ENCODE measurements around the gene DCDC1. TPM values are rescaled to one million over a fixed set of nuclear protein-coding genes. Genes with fewer than 3 reads are reported as not detected.

Gene DCDC1
- polyA plus RNA-seq (ENCODE audit: low read depth in 6 of 6) = not detected

- ATAC-seq (ENCODE audit: low read depth in 2 of 2) = peak; percentile 92 to 94
- peaks cover 27 to 38% (median 32%) of the 10 kb centered on the region in 3 donors for H3K4me1 Mint-ChIP-seq
- peaks cover 11 to 19% (median 18%) of the 10 kb centered on the region in 3 donors for H3K27me3 Mint-ChIP-seq
- H3K4me3 Mint-ChIP-seq = peak within 1 kb of the TSS; percentile 87 to 99 (median 96)
- peak; percentile 89 for DNase-seq
- H3K27ac Mint-ChIP-seq = peak within 1 kb of the TSS; percentile 82 to 97 (median 93)
- peaks cover 0 to 4% (median 0%) of the 10 kb centered on the region in 7 donors for H3K9me3 Mint-ChIP-seq
- H3K36me3 Mint-ChIP-seq = peaks cover 0 to 8% of the 10 kb centered on the region in 2 donors
These were observed at the start of gene DCDC1, which contains the start of gene DNAJC24 for GRCh38 chr11:31369348-31370329. TSS of gene DCDC1 (minus strand) at chr11:31369739. CDS start at chr11:31328280, 41,459 bp downstream. TSS of gene DNAJC24 (plus strand) at chr11:31369860. CDS start at chr11:31370749, 889 bp downstream.

DNA sequence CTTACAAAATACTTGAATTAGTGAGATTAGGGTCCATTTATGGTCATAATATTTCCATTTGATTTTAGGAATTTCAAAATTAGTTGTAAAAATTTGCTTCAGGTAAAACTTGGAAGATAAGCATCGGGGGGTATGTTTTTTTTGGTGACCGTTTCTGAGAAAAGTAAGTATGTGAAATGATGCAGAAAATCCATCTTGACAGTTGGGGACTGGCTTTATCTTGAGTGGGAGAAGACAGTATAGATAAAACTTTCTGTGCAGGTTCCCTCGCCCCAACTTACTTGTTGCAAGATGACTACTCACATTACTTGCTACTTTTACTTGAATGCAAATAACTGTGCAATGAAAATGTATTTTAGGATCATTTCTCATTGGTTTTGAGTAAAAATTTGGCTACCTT, 49.6 kb upstream of the DCDC1 start:
- no peak for DNase-seq
- H3K4me3 Mint-ChIP-seq = no peak overlapping the region
- no peak overlapping the region for H3K27ac Mint-ChIP-seq
- H3K36me3 Mint-ChIP-seq = no peaks in the 10 kb centered on the region
- no peaks in the 10 kb centered on the region for H3K27me3 Mint-ChIP-seq
- H3K9me3 Mint-ChIP-seq = no peaks in the 10 kb centered on the region
- H3K4me1 Mint-ChIP-seq = no peaks in the 10 kb centered on the region
- no peak for ATAC-seq (ENCODE audit: low read depth in 2 of 2)

DNA sequence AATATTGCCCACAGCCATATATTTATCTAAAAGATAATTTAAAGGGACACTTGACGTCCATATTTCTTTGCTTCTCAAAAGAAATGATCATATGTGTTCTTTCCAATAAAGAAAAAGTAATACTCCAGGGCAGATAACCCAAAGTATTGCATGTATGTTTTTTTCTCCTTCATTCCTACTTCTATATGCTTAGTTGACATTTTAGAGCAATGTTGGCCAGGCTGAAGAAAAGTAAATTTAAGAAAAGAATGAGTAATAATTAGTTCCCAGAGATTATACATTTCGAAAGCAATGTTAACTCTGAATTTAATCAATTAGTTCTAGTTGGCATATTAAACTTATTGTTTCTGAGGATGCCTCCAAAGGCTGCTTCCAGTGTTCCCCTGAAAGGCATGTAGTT, 48.3 kb upstream of the DCDC1 start:
- H3K27ac Mint-ChIP-seq = no peak overlapping the region
- no peaks in the 10 kb centered on the region for H3K4me1 Mint-ChIP-seq
- no peaks in the 10 kb centered on the region for H3K9me3 Mint-ChIP-seq
- DNase-seq (no peak), ATAC-seq (ENCODE audit: low read depth in 2 of 2) (no peak)
- H3K27me3 Mint-ChIP-seq = no peaks in the 10 kb centered on the region
- no peak overlapping the region for H3K4me3 Mint-ChIP-seq
- no peaks in the 10 kb centered on the region for H3K36me3 Mint-ChIP-seq

DNA sequence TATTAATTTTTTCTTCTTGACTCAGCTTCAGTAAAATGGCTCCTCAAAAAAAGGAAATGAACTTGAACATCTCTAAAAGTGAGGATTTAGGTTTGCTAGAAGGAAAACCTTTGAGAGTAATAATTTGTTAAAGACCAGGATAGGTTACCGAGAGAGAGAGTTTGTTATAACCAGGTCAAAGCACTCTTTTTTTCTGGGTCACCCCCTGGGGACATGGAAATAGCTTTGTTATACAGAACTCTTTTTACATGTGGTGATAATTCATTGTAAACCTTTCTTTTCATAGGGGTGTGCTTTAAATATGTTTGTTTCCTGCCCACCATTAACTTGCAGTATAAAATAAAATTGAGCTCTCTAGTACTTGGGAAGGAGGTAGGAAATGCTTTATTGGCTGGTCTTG, 47.8 kb upstream of the DCDC1 start:
- DNase-seq (no peak), ATAC-seq (ENCODE audit: low read depth in 2 of 2) (no peak)
- Mint-ChIP-seq H3K27me3 (no peaks in the 10 kb centered on the region), H3K27ac (no peak overlapping the region), H3K36me3 (no peaks in the 10 kb centered on the region), H3K4me1 (no peaks in the 10 kb centered on the region), H3K4me3 (no peak overlapping the region), H3K9me3 (no peaks in the 10 kb centered on the region)

GRCh38 chr11:31415435-31415834, 45.9 kb upstream of the DCDC1 start:
- Mint-ChIP-seq H3K4me3 (no peak overlapping the region), H3K36me3 (peaks cover 8 to 11% of the 10 kb centered on the region in 2 donors), H3K27ac (no peak overlapping the region), H3K4me1 (no peaks in the 10 kb centered on the region), H3K9me3 (peaks cover 0 to 10% (median 0%) of the 10 kb centered on the region in 7 donors), H3K27me3 (no peaks in the 10 kb centered on the region)
- DNase-seq = no peak
- no peak for ATAC-seq (ENCODE audit: low read depth in 2 of 2)

DNA sequence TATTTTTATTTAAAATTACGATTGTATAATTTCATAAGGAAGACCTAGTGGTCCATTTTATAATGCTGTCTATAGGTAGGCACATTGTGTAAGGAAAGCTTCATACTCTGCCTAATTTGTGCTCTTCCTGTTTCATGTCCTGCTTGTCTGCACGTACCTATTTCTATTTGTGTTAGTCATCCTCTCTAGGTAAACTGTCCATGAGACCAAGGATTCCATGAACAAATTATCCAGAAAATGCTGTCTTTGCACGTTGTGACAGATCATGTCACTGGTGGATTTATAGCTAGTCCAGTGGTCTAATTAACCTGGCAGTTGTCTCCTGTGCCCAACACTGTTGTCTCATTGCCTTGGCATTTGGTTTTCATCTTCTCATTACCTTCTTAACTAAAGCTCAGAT, 44.8 kb upstream of the DCDC1 start:
- Mint-ChIP-seq H3K27ac (no peak overlapping the region), H3K4me3 (no peak overlapping the region), H3K4me1 (peaks cover 0 to under 1% (median 0%) of the 10 kb centered on the region in 3 donors), H3K27me3 (no peaks in the 10 kb centered on the region), H3K9me3 (peaks cover 0 to 10% (median 0%) of the 10 kb centered on the region in 7 donors), H3K36me3 (peaks cover 8 to 11% of the 10 kb centered on the region in 2 donors)
- ATAC-seq (ENCODE audit: low read depth in 2 of 2) = no peak
- no peak for DNase-seq

DNA sequence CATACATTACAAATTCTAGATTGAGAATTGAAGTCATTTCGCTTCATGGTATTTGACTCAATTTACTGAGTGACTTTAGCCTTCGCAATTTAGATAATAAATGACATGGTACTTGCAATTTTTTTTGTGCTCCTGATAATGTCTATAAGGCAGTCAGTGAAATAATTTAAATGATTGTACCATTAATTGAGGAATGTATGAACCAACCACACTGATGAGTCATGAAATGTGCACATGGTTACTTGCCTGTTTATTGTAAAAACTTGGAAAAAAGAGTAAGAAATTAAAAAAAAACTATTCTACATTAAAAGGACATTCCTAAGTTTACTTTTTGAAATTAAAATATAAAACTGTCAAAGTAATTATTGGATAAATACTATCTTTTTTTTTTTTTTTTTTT, 43.4 kb upstream of the DCDC1 start:
- H3K9me3 Mint-ChIP-seq = peaks cover 0 to 10% (median 0%) of the 10 kb centered on the region in 7 donors
- peaks cover 8 to 13% of the 10 kb centered on the region in 2 donors for H3K36me3 Mint-ChIP-seq
- no peaks in the 10 kb centered on the region for H3K27me3 Mint-ChIP-seq
- ATAC-seq (ENCODE audit: low read depth in 2 of 2) (no peak), DNase-seq (no peak)
- H3K4me3 Mint-ChIP-seq = no peak overlapping the region
- H3K27ac Mint-ChIP-seq = no peak overlapping the region
- H3K4me1 Mint-ChIP-seq = peaks cover 0 to 4% (median 0%) of the 10 kb centered on the region in 3 donors

DNA sequence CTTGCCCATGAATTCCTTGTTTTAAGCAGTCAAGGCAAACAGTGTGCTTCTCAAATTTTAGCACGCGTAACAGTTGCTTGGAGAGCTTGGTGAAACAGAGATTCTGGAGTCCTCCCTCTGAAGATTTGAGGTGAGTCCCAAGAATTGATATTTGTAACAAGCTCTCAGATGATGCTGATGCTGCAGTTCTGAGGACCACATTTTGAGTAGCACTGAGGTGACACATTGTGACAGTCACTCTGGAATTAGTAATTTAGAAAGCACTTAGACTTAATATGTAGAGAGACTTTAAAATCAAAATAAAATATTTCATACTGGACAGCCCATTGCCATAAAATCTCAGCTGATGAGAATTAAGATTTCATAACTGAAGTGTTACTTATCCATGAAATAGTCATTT, 38.7 kb upstream of the DCDC1 start:
- peaks cover 0 to 4% (median 0%) of the 10 kb centered on the region in 3 donors for H3K4me1 Mint-ChIP-seq
- DNase-seq = no peak
- H3K4me3 Mint-ChIP-seq = no peak overlapping the region
- ATAC-seq (ENCODE audit: low read depth in 2 of 2) = no peak
- H3K27me3 Mint-ChIP-seq = no peaks in the 10 kb centered on the region
- peaks cover 8 to 16% of the 10 kb centered on the region in 2 donors for H3K36me3 Mint-ChIP-seq
- no peak overlapping the region for H3K27ac Mint-ChIP-seq
- H3K9me3 Mint-ChIP-seq = peaks cover 0 to 10% (median 0%) of the 10 kb centered on the region in 7 donors

DNA sequence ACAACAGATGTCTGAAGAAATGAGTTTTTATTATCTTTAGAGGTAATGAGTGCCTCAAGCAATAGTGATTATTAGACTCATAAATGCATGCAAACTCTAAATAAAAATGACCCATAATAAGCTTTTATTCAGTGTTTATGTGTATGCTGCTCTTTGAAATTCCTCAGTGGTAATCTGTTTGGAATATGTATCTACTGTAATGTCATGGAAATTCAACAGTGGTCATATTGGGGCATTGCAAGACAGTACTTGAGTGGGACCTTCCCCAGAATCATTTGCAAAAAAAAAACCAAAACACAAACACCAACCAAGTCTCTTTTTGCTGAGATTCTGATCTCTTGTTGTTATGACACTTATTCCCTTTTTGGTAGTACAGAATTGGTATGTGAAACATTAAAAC, 35.1 kb upstream of the DCDC1 start:
- H3K27me3 Mint-ChIP-seq = no peaks in the 10 kb centered on the region
- peaks cover 6 to 16% of the 10 kb centered on the region in 2 donors for H3K36me3 Mint-ChIP-seq
- no peak overlapping the region for H3K27ac Mint-ChIP-seq
- no peak for ATAC-seq (ENCODE audit: low read depth in 2 of 2)
- peaks cover 0 to 6% (median 0%) of the 10 kb centered on the region in 7 donors for H3K9me3 Mint-ChIP-seq
- peaks cover 0 to 4% (median 0%) of the 10 kb centered on the region in 3 donors for H3K4me1 Mint-ChIP-seq
- no peak for DNase-seq
- H3K4me3 Mint-ChIP-seq = no peak overlapping the region

- peaks cover 6 to 18% of the 10 kb centered on the region in 2 donors for H3K36me3 Mint-ChIP-seq
- H3K4me1 Mint-ChIP-seq = peaks cover 0 to 4% (median 0%) of the 10 kb centered on the region in 3 donors
- H3K4me3 Mint-ChIP-seq = no peak overlapping the region
- H3K27me3 Mint-ChIP-seq = no peaks in the 10 kb centered on the region
- no peak overlapping the region for H3K27ac Mint-ChIP-seq
- ATAC-seq (ENCODE audit: low read depth in 2 of 2) (no peak), DNase-seq (no peak)
- peaks cover 0 to 10% (median 3%) of the 10 kb centered on the region in 7 donors for H3K9me3 Mint-ChIP-seq
These were observed 27.8 kb upstream of the DCDC1 start for GRCh38 chr11:31397239-31397834.

DNA sequence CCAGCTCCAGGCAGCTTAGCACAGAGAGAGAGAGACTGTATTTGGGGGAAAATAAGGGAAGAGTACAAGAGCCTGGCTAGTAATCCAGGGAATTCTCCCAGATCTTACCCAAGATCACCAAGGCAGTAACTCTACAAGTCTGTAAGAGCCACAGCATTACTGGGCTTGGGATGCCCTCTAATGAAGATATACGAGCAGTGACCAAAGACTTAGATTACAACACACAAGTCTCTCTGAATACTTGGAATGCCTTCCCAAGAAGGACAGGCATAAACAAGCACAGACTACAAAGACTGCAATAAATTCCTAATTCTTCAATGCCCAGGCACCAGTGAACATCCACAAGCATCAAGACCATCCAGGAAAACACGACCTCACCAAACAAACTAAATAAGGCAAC, 17.8 kb upstream of the DCDC1 start:
- no peaks in the 10 kb centered on the region for H3K27me3 Mint-ChIP-seq
- H3K9me3 Mint-ChIP-seq = peaks cover 0 to 6% (median 2%) of the 10 kb centered on the region in 7 donors
- DNase-seq (no peak), ATAC-seq (ENCODE audit: low read depth in 2 of 2) (no peak)
- H3K36me3 Mint-ChIP-seq = peaks cover 8 to 13% of the 10 kb centered on the region in 2 donors
- peak overlapping the region in 1 of 6 donors; percentile 0 for H3K27ac Mint-ChIP-seq
- peaks cover 0 to 14% (median 9%) of the 10 kb centered on the region in 3 donors for H3K4me1 Mint-ChIP-seq
- H3K4me3 Mint-ChIP-seq = peak overlapping the region in 1 of 8 donors; percentile 18

GRCh38 chr11:31383116-31383515, 13.6 kb upstream of the DCDC1 start:
- H3K4me3 Mint-ChIP-seq = no peak overlapping the region
- ATAC-seq (ENCODE audit: low read depth in 2 of 2) (no peak), DNase-seq (no peak)
- no peaks in the 10 kb centered on the region for H3K9me3 Mint-ChIP-seq
- peaks cover 8 to 9% of the 10 kb centered on the region in 2 donors for H3K36me3 Mint-ChIP-seq
- H3K4me1 Mint-ChIP-seq = peaks cover 0 to 14% (median 9%) of the 10 kb centered on the region in 3 donors
- no peaks in the 10 kb centered on the region for H3K27me3 Mint-ChIP-seq
- no peak overlapping the region for H3K27ac Mint-ChIP-seq

- peak overlapping the region in 1 of 6 donors; percentile 43 for H3K27ac Mint-ChIP-seq
- peaks cover 8 to 15% of the 10 kb centered on the region in 2 donors for H3K36me3 Mint-ChIP-seq
- no peak for DNase-seq
- H3K9me3 Mint-ChIP-seq = no peaks in the 10 kb centered on the region
- H3K4me1 Mint-ChIP-seq = peaks cover 3 to 19% (median 14%) of the 10 kb centered on the region in 3 donors
- ATAC-seq (ENCODE audit: low read depth in 2 of 2) = no peak
- H3K27me3 Mint-ChIP-seq = no peaks in the 10 kb centered on the region
- no peak overlapping the region for H3K4me3 Mint-ChIP-seq
These were observed 6.3 kb upstream of the DCDC1 start for GRCh38 chr11:31375879-31376278.
